Umbilical cord (tissue), 2 donors: ENCODE measurements around the gene DAGLA. TPM values are rescaled to one million over a fixed set of nuclear protein-coding genes. Genes with fewer than 3 reads are reported as not detected.
"Not testable (repeated sequence)": the region's sequence is repeated elsewhere in the genome, so short reads cannot be mapped to it uniquely, and the experiment has no call there.

Source experiments
- DNase-seq: peaks from one replicate; pipeline ENCODE4 v3.0.0-alpha.2; 2015; ENCODE audit warnings: low spot score
- total RNA-seq: library from RNA; depleted of rRNA; stranded (reverse); fragments of >200 nt; gene quantifications from one replicate; pipeline ENCODE4 v1.2.3, GENCODE V29; 2014; ENCODE audit warnings: low replicate concordance; ENCODE audit not compliant: insufficient read depth

DAGLA gene
- total RNA-seq = 1.4 TPM

- DNase-seq = peak; percentile 67
These were observed at the start of gene DAGLA for GRCh38 chr11:61679893-61680621. TSS of gene DAGLA (plus strand) at chr11:61680391. CDS start at chr11:61720156, 39,765 bp downstream.

DNA sequence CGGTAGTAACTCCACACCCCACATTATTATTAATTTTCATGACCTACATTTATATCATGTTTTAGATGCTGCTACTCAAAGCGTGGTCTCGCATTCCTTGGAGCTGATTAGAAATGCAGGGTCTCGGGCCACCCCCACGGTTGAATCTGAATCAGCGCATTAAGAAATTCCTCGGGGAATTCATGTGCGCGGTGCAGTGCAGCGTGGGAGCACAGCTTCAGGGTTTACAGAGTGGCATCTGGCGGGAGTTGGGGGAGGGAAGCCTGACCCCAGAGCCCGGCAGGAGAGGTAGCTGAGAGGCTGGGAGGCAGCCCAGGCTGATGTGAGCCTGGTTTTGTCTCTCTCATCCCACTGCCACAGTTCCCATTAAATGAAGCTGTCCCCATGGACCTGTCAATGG is 48.1 kb upstream of the DAGLA start:
- peak; percentile 34 for DNase-seq

GRCh38 chr11:61635304-61635703 is 44.9 kb upstream of the DAGLA start:
- DNase-seq = no peak

DNA sequence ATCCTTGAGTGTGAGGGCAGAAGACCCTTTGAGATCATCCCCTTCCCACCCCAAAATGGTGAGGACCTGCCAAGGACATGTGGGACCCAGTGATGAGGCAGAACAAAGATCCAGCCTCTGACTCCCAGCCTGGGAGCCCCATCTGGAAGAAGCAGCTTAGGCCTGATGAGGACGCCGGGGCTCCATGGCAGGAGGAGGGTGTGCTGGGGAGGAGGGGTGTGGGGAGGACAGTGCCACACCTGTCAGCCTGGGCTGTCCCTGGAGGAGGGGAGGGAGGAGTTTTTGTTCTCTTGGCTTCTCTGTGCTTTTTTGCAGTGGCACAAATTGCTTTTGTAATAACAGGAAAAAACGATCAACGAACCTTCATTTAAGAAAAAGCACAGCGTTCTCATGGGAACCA is 44.4 kb upstream of the DAGLA start:
- no peak for DNase-seq

DNA sequence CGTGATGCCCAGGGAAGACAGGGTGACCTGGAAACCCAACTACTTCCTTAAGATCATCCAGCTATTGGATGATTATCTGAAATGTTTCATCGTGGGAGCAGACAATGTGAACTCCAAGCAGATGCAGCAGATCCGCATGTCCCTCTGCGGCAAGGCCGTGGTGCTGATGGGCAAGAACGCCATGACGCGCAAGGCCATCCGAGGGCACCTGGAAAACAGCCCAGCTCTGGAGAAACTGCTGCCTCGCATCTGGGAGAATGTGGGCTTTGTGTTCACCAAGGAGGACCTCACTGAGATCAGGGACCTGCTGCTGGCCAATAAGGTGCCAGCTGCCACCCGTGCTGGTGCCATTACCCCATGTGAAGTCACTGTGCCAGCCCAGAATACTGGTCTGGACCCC is 43.5 kb upstream of the DAGLA start:
- no peak for DNase-seq

DNA sequence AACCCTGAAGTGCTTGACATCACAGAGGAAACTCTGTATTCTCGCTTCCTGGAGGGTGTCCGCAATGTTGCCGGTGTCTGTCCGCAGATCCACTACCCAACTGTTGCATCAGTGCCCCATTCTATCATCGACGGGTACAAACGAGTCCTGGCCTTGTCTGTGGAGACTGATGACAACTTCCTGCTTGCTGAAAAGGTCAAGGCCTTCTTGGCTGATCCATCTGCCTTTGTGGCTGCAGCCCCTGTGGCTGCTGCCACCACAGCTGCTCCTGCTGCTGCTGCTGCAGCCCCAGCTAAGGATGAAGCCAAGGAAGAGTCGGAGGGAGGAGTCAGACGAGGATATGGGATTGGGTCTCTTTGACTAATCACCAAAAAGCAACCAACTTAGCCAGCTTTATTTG is 42.9 kb upstream of the DAGLA start:
- DNase-seq = no peak

- DNase-seq = no peak
These were observed 40.3 kb upstream of the DAGLA start for GRCh38 chr11:61639816-61640443.

GRCh38 chr11:61642162-61642561 is 38.0 kb upstream of the DAGLA start:
- no peak for DNase-seq

- DNase-seq = no peak
These were observed 34.9 kb upstream of the DAGLA start for GRCh38 chr11:61645179-61645868.

DNA sequence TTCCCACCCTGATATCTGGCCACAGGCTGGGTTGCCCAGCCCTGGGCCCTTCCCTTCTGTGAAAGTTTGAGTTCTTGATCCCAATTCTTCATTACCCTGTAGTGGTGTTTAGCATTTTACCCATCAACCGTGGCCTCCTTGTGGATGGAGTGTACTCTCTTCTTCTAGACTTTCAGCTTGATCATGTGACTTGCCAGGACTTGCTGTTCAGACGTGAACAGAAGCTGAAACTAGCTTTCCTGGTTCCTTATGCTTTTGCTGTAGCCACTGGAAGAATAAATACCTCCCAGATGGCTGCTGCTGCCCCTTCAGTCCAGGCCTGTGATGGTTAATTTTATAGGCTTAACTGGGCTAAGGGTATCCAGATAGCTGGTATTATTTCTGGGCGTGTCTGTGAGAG is 32.7 kb upstream of the DAGLA start:
- DNase-seq = no peak

DNA sequence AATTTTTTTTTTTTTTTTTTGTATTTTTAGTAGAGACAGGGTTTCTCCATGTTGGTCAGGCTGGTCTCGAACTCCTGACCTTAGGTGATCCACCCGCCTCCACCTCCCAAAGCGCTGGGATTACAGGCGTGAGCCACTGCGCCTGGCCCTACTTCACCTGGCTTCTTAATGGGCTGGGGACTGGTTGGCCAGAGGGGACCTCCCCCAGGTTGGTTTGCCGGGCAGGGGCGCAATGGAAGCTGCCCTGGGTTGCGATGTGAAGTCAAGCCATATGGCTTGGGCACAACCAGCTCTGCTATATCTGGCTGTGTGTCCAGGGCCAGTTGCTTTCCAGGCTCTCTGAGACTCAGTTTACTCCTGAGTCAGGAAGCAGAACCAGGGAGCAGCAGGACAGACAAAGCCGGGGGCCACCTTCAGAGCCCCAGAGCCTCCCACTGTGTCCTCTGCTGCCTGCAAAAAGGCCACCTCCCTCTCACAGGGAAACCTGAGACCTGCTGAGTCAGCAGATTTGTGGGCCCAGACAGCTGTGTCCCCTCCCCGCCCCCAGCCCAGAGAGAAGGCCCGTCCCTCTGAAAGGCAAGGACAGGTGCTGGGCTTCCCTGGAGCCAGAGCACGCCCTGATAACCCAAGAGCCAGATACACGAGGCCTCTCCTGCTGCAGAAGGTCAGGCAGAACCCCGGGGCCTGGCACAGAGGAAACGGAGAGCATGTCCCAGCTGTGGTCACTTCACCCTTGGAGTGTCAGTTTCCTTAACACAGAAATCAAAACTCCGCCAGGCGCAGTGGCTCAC is 29.2 kb upstream of the DAGLA start:
- no peak for DNase-seq

DNA sequence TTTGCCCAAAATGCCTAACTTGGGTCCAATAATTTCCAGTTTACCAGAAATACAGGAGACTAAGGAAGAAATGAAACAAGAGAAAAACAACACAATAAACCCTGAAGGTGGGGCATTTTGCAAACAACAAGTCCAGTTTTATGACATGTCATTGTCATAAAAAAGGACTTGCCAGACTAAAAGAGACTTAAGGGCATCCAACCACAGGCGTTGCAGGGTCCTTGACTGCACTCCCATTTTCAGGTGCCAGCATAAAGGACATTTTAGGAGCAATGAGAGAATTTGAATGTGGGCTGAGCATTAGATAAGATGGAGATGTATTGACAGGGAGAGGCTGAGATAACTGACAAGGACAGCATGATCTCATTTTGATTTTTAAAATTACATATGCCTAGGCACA is 28.1 kb upstream of the DAGLA start:
- no peak for DNase-seq

DNA sequence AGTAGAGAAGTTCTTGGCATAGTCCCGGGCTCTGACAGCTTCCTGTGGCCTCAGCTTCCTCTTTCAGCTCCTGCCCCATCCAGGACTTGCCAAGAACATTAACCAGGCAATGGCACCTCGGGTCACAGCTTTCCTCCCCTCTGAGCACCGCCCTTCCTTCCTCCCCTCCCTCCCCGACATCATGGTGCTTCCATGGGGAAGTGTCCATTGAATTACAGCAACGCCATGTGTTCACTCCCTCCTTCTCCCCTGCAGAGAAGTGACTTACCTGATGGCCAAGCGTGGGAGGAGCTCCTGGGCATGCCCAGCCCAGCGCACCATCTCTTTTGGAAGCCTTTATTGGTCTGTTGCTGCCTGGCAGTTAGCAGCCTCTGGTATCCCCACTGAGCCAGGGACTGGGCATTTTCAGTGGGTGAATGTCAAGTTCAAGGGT is 25.8 kb upstream of the DAGLA start:
- no peak for DNase-seq

GRCh38 chr11:61655266-61656159 is 24.7 kb upstream of the DAGLA start:
- DNase-seq = not testable (repeated sequence)

DNA sequence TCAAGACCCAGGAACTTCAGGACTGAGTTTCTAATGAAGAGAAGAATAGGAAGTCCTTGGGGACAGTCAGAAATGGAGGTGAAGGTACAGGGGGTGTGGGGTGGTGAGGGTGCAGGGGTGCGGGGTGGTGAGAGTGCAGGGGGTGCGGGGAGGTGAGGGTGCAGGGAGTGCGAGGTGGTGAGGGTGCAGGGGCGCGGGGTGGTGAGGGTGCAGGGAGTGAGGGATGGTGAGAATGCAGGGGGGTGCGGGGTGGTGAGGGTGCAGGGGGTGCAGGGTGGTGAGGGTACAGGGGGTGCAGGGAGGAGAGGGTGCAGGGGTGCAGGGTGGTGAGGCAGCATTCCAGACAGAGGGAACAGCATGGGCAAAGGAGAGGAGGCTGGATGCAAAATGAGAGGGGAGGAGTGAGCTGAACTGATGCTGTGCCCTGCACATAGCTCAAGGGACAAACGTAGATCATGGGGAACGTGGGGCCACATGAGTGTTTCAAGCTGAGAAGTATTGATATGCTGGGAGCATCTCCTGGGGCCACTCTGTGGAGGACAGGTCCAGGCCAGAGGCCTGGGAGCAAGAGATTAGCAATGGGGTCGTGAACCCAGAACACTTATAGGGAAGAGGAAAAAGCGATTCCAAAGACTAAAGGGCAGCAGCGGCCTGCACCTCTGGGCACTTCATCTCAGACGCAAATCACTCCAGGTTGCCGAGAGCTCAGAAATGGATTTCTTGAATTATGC is 23.7 kb upstream of the DAGLA start:
- no peak for DNase-seq

DNA sequence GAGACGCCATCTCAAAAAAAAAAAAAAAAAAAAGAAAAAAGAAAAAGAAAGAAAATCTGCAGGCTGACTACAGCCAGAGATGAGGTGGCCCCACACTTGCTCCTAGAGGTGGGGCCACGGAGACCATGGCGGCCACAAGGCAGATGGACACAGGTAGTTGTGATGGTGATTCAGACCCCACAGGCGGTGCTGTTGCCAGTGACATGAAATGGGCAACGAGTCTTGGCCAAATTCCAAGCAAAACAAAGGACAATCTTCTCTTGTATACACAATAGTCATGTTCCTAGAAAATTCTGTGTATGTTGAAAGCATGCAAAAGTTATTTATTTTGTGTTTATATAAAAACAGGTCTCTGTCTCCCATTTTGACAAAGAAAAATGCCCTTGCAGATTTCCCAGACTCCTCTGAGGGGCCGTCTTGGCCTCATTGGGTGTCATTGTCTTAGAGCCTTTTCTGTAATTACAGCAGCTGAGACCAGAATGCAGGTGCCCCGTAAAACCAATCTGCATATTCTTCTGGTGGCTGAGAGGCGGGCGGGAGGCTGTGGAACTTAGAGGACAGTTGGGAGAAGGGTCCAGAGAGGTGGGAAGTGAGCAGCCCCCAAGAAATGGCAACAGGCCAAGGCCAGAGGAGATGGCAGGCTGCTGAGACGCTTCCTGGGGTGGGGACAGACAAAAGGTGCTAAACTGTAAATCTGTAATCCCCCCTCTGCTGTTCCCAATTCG is 22.5 kb upstream of the DAGLA start:
- no peak for DNase-seq

DNA sequence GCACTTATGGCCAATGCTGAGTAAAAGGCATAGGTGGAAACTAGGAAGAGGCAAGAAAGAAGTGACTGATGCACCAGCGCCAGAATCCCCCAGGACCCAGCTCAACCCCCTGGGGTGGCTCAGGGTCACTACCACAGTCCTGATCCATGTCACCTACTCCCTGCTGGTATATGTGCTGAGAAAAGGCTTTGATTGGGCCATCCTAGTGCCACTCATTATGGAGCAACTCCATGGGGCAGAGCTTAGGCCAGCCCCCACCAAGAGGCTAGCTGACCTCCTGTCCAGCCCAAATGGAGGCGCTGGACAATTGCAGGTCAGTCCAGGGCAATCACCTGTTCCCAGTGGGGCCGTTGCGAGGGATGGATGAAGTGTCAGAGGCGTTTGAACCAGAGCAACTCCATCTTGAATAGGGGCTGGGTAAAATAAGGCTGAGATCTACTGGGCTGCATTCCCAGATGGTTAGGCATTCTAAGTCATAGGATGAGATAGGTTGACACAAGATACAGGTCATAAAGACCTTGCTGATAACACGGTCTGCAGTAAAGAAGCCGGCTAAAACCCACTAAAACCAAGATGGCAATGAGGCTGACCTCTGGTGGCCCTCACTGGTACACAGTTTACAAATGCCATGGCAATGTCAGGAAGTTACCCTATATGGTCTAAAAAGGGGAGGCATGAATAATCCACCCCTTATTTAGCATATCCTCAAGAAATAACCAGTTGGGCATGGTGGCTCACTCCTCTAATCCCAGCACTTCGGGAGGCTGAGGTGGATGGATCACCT is 20.6 kb upstream of the DAGLA start:
- DNase-seq = no peak

- not testable (repeated sequence) for DNase-seq
These were observed 19.2 kb upstream of the DAGLA start for GRCh38 chr11:61660997-61661396.
